ENCODE data around the gene VOPP1. TPM values are rescaled to one million over a fixed set of nuclear protein-coding genes. Genes with fewer than 3 reads are reported as not detected.

The VOPP1 gene
- total RNA-seq, 4 donors from 2014 or later, result 15.1 to 29.8 (median 22.9) TPM

DNA sequence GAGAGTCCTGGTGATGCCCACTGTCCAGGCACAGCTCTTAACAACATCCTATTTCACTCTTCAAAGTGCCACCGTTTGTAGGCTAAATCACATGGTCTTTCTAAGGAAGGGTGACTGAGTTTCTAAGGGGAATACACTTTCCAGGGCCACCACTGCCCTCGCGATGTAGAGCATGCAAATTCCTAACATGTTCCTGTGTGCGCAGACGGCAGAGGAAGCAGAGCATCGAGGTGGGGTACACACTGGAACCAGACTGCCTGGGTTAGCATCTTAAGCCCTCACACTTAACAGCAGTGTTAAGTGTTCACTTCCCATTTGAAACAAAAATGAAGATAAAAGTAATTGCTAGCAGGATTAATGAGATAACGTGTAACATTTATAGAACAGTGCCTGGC, 3.0 kb downstream of the VOPP1 start:
- TF ChIP-seq, protein P1, sequence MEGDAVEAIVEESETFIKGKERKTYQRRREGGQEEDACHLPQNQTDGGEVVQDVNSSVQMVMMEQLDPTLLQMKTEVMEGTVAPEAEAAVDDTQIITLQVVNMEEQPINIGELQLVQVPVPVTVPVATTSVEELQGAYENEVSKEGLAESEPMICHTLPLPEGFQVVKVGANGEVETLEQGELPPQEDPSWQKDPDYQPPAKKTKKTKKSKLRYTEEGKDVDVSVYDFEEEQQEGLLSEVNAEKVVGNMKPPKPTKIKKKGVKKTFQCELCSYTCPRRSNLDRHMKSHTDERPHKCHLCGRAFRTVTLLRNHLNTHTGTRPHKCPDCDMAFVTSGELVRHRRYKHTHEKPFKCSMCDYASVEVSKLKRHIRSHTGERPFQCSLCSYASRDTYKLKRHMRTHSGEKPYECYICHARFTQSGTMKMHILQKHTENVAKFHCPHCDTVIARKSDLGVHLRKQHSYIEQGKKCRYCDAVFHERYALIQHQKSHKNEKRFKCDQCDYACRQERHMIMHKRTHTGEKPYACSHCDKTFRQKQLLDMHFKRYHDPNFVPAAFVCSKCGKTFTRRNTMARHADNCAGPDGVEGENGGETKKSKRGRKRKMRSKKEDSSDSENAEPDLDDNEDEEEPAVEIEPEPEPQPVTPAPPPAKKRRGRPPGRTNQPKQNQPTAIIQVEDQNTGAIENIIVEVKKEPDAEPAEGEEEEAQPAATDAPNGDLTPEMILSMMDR (IDR thresholded peaks at IDR 0.05), result no peak
- no peak for TF ChIP-seq POLR2A (IDR thresholded peaks at IDR 0.05)
- intact Hi-C loops (cut with DNase I; ENCODE audit: low total_unique reads), result no loop called here
- WGBS, 2 donors, result 54 to 77% methylated on average over 7 of the region's 7 CpGs

DNA sequence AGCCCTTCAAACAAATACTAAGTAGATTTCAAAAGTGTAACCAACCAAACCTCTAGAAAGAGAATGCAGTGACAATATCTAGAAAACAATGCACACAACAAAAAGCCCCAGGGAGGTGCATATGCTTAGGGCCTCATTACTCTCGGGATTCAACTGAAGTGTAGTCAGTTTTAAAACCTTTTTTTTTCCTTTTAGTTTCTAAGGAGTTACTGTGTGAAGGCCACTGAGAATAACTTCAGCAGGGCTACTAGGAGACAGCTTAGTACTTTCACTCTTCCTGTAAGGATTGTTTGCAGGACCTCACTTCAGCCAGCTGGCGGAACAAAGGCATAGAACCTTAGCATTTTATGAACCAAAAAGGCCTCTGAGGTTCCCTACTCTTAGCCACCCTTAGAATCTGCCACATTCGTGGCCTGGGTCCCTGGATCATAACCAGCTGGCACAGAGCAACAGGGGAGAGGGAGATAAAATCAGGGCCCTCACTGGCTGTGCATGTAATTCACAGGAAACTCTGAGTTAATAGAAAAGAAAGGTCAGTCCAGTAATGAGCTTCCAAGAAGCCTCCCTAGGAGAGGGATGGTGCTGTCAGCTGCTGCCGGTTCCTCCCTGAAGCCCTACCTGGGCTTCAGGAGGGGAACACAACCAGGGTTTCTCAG, 3.6 kb downstream of the VOPP1 start:
- H3K4me3 ChIP-seq (ENCODE audit: low read depth, poor library complexity, severe bottlenecking), result no peak overlapping the region
- intact Hi-C loops (cut with DNase I; ENCODE audit: low total_unique reads), result no loop called here
- 63 to 76% methylated on average over 4 of the region's 4 CpGs for WGBS, 2 donors
- no peak for DNase-seq (ENCODE audit: low spot score in 2 of 2)
- TF ChIP-seq POLR2A (IDR thresholded peaks at IDR 0.05), result no peak
- TF ChIP-seq, protein P1 (IDR thresholded peaks at IDR 0.05), result no peak

More for the DNA sequence above, 3.0 kb downstream of the VOPP1 start:
- peak in 1 of 2 donors; percentile 53 for DNase-seq (ENCODE audit: low spot score in 2 of 2)
- H3K4me3 ChIP-seq (ENCODE audit: low read depth, poor library complexity, severe bottlenecking), result no peak overlapping the region

DNA sequence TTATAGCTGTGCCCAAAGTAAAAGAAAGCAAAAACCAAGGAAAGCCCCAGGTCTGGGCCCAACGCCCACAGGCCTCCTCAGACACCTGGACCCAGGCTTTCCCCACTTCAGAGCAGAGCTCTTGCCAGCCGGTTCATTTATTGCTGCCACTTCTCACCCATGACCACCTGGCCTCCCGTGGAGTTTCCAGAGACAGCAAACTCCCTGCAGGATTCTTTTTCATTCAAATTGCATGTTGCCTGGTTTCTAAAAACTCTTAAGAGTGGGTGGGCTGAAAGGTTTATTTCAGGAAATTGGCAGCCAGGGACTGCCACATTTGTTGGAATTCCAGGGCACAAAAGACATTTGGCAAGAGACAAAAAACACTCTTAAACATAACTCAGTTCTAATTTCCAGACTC, 4.7 kb downstream of the VOPP1 start:
- intact Hi-C loops (cut with DNase I; ENCODE audit: low total_unique reads), result no loop called here
- H3K4me3 ChIP-seq (ENCODE audit: low read depth, poor library complexity, severe bottlenecking), result no peak overlapping the region
- 71 to 79% methylated on average over 3 of the region's 3 CpGs for WGBS, 2 donors
- TF ChIP-seq, protein P1 (IDR thresholded peaks at IDR 0.05), result no peak
- TF ChIP-seq POLR2A (IDR thresholded peaks at IDR 0.05), result no peak
- DNase-seq (ENCODE audit: low spot score in 2 of 2), result peak in 1 of 2 donors; percentile 80

DNA sequence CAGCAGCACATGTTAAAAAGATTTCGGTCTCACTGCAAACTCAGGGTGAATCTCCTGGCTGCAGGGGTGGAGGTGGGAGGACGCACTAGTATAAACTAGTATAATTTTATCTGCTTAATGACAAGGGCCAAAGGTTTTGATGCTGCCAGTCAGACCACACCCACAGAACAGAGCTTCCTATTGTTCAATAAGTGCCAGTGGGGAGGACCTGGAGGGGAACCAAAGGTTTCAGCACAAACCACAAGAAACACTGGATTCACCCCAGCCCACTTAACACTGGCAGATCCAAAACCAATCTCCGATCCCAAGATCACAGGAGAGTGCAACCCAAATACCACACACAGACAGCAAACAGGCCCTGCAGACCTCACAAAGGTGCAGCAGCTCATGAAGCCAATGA, 6.6 kb downstream of the VOPP1 start:
- DNase-seq (ENCODE audit: low spot score in 2 of 2), result peak in 1 of 2 donors; percentile 58
- TF ChIP-seq, protein P1 (IDR thresholded peaks at IDR 0.05), result no peak
- TF ChIP-seq POLR2A (IDR thresholded peaks at IDR 0.05), result no peak
- 43 to 46% methylated on average over 3 of the region's 3 CpGs for WGBS, 2 donors
- intact Hi-C loops (cut with DNase I; ENCODE audit: low total_unique reads), result no loop called here
- H3K4me3 ChIP-seq (ENCODE audit: low read depth, poor library complexity, severe bottlenecking), result no peak overlapping the region

DNA sequence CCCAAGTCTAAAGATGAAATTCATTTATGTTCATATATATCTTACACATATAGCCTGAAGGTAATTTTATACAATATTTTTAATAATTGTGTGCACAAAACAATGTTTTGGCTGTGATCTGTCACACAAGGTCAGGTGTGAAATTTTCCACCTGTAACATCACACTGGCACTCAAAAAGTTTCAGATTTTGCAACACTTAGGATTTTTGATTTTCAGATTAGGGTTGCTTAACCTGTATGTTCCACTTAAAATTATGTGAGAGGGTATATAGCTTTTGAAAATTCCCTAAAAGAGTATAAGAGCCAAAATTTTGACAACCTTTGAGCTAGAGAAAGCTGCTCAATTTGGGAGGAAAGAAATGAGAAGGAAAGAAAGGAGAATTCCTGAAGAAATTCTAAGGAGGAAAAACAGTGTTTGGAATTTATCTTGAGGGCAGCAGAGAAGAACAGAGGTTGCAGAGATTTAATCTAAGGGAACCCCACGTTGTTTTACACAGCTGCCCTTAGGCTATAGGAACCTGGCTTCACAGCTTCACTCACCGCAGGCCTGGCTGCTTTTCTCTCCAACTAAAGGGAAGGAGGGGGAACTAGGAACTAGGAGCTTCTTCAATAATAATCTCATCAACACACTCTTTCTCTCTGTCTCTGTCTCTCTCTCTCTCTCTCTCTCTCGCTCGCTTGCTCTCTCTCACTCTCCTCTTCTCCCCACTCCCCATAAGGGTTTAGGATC, 8.5 kb downstream of the VOPP1 start:
- intact Hi-C loops (cut with DNase I; ENCODE audit: low total_unique reads), result no loop called here
- no peak overlapping the region for H3K4me3 ChIP-seq (ENCODE audit: low read depth, poor library complexity, severe bottlenecking)
- DNase-seq (ENCODE audit: low spot score in 2 of 2), result peak in 1 of 2 donors; percentile 69
- TF ChIP-seq, protein P1 (IDR thresholded peaks at IDR 0.05), result no peak
- no peak for TF ChIP-seq POLR2A (IDR thresholded peaks at IDR 0.05)
- 48 to 49% methylated on average over 4 of the region's 4 CpGs for WGBS, 2 donors
